Pancreas (tissue), 10 donors: ENCODE data around the gene TMSB15C. TPM values are rescaled to one million over a fixed set of nuclear protein-coding genes. Genes with fewer than 3 reads are reported as not detected.

ENCODE experiments used
- ATAC-seq, 4 donors: fragments of 200-7000 bp; cut with Tn5 transposase; one replicate each; pipeline versions ENCODE4 v1.8.0 to v1.9.1; 2020; ENCODE audit warnings: mild to moderate bottlenecking in 4 of 4, moderate library complexity in 4 of 4
- DNase-seq, 6 donors: peaks; one replicate each; pipeline ENCODE4 v3.0.0-alpha.2; 2020
- FAIRE-seq: peaks from 2 replicates; lab custom pipeline; 2012; peaks lifted over from hg19 to GRCh38; lab: Jason Lieb, UNC
- H3K27ac ChIP-seq, 4 donors: fragments of 200-600 bp; sonication (generic); 1 replicate in 3 of 4; 2 replicates in 1 of 4; pipeline versions ENCODE4 v1.5.0 to v1.8.0; 2020
- H3K27me3 ChIP-seq, 4 donors: fragments of 200-600 bp; one replicate each; pipeline ENCODE4 v1.8.0; 2021
- H3K36me3 ChIP-seq, 3 donors: fragments of 200-600 bp; sonication (generic) in 1 of 3; one replicate each; pipeline versions ENCODE4 v1.5.0 to v1.8.0; 2020 to 2021
- H3K4me1 ChIP-seq, 3 donors: fragments of 200-600 bp; one replicate each; pipeline ENCODE4 v1.8.0; 2021
- H3K4me3 ChIP-seq, 4 donors: fragments of 200-600 bp; sonication (generic) in 2 of 4; one replicate each; pipeline versions ENCODE4 v1.5.0 to v1.8.0; 2020 to 2021
- H3K9me3 ChIP-seq, 4 donors: fragments of 200-600 bp; one replicate each; pipeline ENCODE4 v1.8.0; 2021
- CTCF ChIP-seq, 4 donors: fragments of 200-600 bp; sonication (generic) in 3 of 4; IDR thresholded peaks; one replicate each; pipeline versions ENCODE4 v1.5.0 to v1.8.0; 2021; ENCODE audit warnings: antibody characterized with exemption in 4 of 4
- WGBS, 2 donors: extraction: QIAGEN DNeasy Blood & Tissue Kit; methylation state at CpG; one replicate each; pipeline ENCODE4 v1.1.7; 2013; 5-methylcytosine and 5-hydroxymethylcytosine counted together
- intact Hi-C, 3 donors: fragments of 100-400 bp; cut with DNase I; formaldehyde crosslinking; loops; one replicate each; pipeline versions ENCODE4 v1.11.1 to v1.14.2; 2022
- polyA plus RNA-seq, 2 donors: library from polyadenylated mRNA; stranded (reverse); fragments of 200-250 nt; gene quantifications; one replicate each; pipeline ENCODE4 v1.2.3, GENCODE V29; 2013
- total RNA-seq, 6 donors: library from RNA; stranded (reverse); fragmentation: NEBNext Ultra II Directional in 4 of 6; extraction: Animal tissue kit (Norgen Biotek cat#: 25700) in 4 of 6; gene quantifications; one replicate each; pipeline versions ENCODE4 v1.2.1 to v1.2.4, GENCODE V29; 2021 to 2023
- donor health status: healthy with polysubstance abuse.
- donor health status: DM: no; HTN: no; CAD: no; lungs with moderate emphysema.
- donor health status: DM: no; HTN: no; CAD: no.
- donor health status: control.
- donor health status: control.
- donor health status: Bipolar disorder and iron deficiency.
- donor health status: DM: yes; HTN: yes; CAD: no.
- donor health status: DM: no; HTN: no; CAD: no.
- donor health status: DM: no; HTN: no; CAD: no.
- donor health status: DM: yes; HTN: yes; CAD: no.

TMSB15C gene
- total and polyA plus RNA-seq, 8 donors = 0.09 to 1.6 (median 0.30) TPM; not detected in 1

- no peaks in the 10 kb centered on the region for H3K36me3 ChIP-seq
- no peak overlapping the region for H3K27ac ChIP-seq
- H3K4me1 ChIP-seq = no peaks in the 10 kb centered on the region
- H3K4me3 ChIP-seq = no peak overlapping the region
- H3K27me3 ChIP-seq = peaks cover 0 to 28% (median 3%) of the 10 kb centered on the region in 4 donors
- intact Hi-C loops = no loop called here
- H3K9me3 ChIP-seq = no peaks in the 10 kb centered on the region
- no peak for TF ChIP-seq CTCF (IDR thresholded peaks at IDR 0.05)
- DNase-seq (no peak), FAIRE-seq (no peak), ATAC-seq (no peak)
Observed at GRCh38 chrX:104098919-104099318, 22.9 kb upstream of the TMSB15C start.

- H3K36me3 ChIP-seq = no peaks in the 10 kb centered on the region
- DNase-seq (peak in 3 of 6 donors; percentile 29 to 60 (median 47)), ATAC-seq (peak; percentile 60 to 94 (median 88)), FAIRE-seq (peak; percentile 99)
- 0 to 3% methylated on average over 4 of the region's 4 CpGs for WGBS, 2 donors
- no peaks in the 10 kb centered on the region for H3K9me3 ChIP-seq
- peaks cover 0 to 28% (median 5%) of the 10 kb centered on the region in 4 donors for H3K27me3 ChIP-seq
- H3K27ac ChIP-seq = no peak overlapping the region
- intact Hi-C loops = no loop called here
- no peak overlapping the region for H3K4me3 ChIP-seq
- no peaks in the 10 kb centered on the region for H3K4me1 ChIP-seq
- peak; percentile 40 to 58 (median 49) for TF ChIP-seq CTCF (IDR thresholded peaks at IDR 0.05)
Observed at GRCh38 chrX:104098151-104098808, 22.2 kb upstream of the TMSB15C start.

- intact Hi-C loops = no loop called here
Observed at GRCh38 chrX:104085919-104086318, 9.9 kb upstream of the TMSB15C start.

GRCh38 chrX:104085477-104085876 is 9.4 kb upstream of the TMSB15C start:
- intact Hi-C loops = no loop called here
- DNase-seq = peak in 1 of 6 donors; percentile 28
- WGBS, 2 donors = 76 to 82% methylated on average over 7 of the region's 7 CpGs
- Histone ChIP-seq H3K36me3 (no peaks in the 10 kb centered on the region), H3K4me1 (no peaks in the 10 kb centered on the region), H3K27ac (no peak overlapping the region), H3K9me3 (no peaks in the 10 kb centered on the region), H3K27me3 (no peaks in the 10 kb centered on the region), H3K4me3 (no peak overlapping the region)
- TF ChIP-seq CTCF (IDR thresholded peaks at IDR 0.05) = no peak
- FAIRE-seq = no peak
- no peak for ATAC-seq

More at GRCh38 chrX:104085919-104086318, 9.9 kb upstream of the TMSB15C start:
- peak in 1 of 6 donors; percentile 39 for DNase-seq
- Histone ChIP-seq H3K9me3 (no peaks in the 10 kb centered on the region), H3K27ac (no peak overlapping the region), H3K36me3 (no peaks in the 10 kb centered on the region), H3K27me3 (no peaks in the 10 kb centered on the region), H3K4me1 (no peaks in the 10 kb centered on the region), H3K4me3 (no peak overlapping the region)
- TF ChIP-seq CTCF (IDR thresholded peaks at IDR 0.05) = no peak
- 70 to 83% methylated on average over 7 of the region's 7 CpGs for WGBS, 2 donors
- FAIRE-seq = no peak
- no peak for ATAC-seq
